OCI-LY1 (cell line): Measurements from ENCODE around the gene HUS1B.

ENCODE experiments used
- H2AFZ ChIP-seq: fragments of 200-600 bp; sonication (generic), shearing (Covaris generic); 2 replicates; pipeline ENCODE4 v1.6.0; 2014; ENCODE audit warnings: antibody characterized with exemption, mild to moderate bottlenecking, low read length
- H3F3A ChIP-seq: fragments of 200-600 bp; sonication (generic), shearing (Covaris generic); 2 replicates; pipeline ENCODE4 v1.6.0; 2014; ENCODE audit warnings: mild to moderate bottlenecking, antibody characterized with exemption, low read length, moderate library complexity; ENCODE audit not compliant: insufficient read depth
- H3K27ac ChIP-seq: fragments of 200-600 bp; sonication (generic); 2 replicates; pipeline ENCODE4 v1.5.1; 2014; ENCODE audit warnings: low read length, mixed run types, mild to moderate bottlenecking, low read depth; ENCODE audit not compliant: poor library complexity, severe bottlenecking
- H3K27me3 ChIP-seq: fragments of 200-600 bp; sonication (generic); 2 replicates; pipeline ENCODE4 v1.6.0; 2014; ENCODE audit warnings: antibody characterized with exemption, mild to moderate bottlenecking, low read length, moderate library complexity; ENCODE audit not compliant: insufficient read depth
- H3K36me3 ChIP-seq: fragments of 200-600 bp; sonication (generic); 2 replicates; pipeline ENCODE4 v1.6.1; 2014; ENCODE audit warnings: mild to moderate bottlenecking, antibody characterized with exemption, low read length, moderate library complexity, mixed read lengths; ENCODE audit not compliant: insufficient read depth
- H3K4me1 ChIP-seq: fragments of 200-600 bp; sonication (generic); 2 replicates; pipeline ENCODE4 v1.5.1; 2014; ENCODE audit warnings: mild to moderate bottlenecking, low read length, moderate library complexity; ENCODE audit not compliant: insufficient read depth, severe bottlenecking
- H3K4me2 ChIP-seq: fragments of 200-600 bp; sonication (generic), shearing (Covaris generic); 2 replicates; pipeline ENCODE4 v1.6.1; 2014; ENCODE audit warnings: low read length
- H3K4me3 ChIP-seq: fragments of 200-600 bp; sonication (generic); 2 replicates; pipeline ENCODE4 v1.5.1; 2014; ENCODE audit warnings: low read length, low read depth, mild to moderate bottlenecking, mixed read lengths; ENCODE audit not compliant: poor library complexity, severe bottlenecking
- H3K79me2 ChIP-seq: fragments of 200-600 bp; shearing (Covaris generic); 2 replicates; pipeline ENCODE4 v1.6.1; 2016; ENCODE audit warnings: mixed run types, low read length, mixed read lengths; ENCODE audit not compliant: insufficient read depth
- H3K9ac ChIP-seq: fragments of 200-600 bp; sonication (generic), shearing (Covaris generic); 2 replicates; pipeline ENCODE4 v1.6.1; 2014; ENCODE audit warnings: mild to moderate bottlenecking, low read length, mixed read lengths
- H3K9me2 ChIP-seq: fragments of 200-600 bp; sonication (generic), shearing (Covaris generic); 2 replicates; pipeline ENCODE4 v1.6.1; 2014; ENCODE audit warnings: low read depth, mild to moderate bottlenecking, low read length, mixed read lengths
- H3K9me3 ChIP-seq: fragments of 200-600 bp; shearing (Covaris generic); 2 replicates; pipeline ENCODE4 v1.6.1; 2014; ENCODE audit warnings: low read length, mixed read lengths
- H4K20me1 ChIP-seq: fragments of 200-600 bp; sonication (generic), shearing (Covaris generic); 2 replicates; pipeline ENCODE4 v1.6.0; 2016; ENCODE audit warnings: mild to moderate bottlenecking, low read length; ENCODE audit not compliant: insufficient read depth
- CTCF ChIP-seq: fragments of 200-600 bp; sonication (generic), shearing (Covaris generic); IDR thresholded peaks from 2 replicates; pipeline ENCODE4 v1.5.1; 2017; ENCODE audit warnings: mild to moderate bottlenecking, antibody characterized with exemption, low read length, moderate library complexity, mixed read lengths
- EZH2 ChIP-seq: fragments of 200-600 bp; sonication (generic), shearing (Covaris generic); IDR thresholded peaks from 2 replicates; pipeline ENCODE4 v1.8.0; 2017; ENCODE audit warnings: borderline replicate concordance, mixed run types, mild to moderate bottlenecking, antibody characterized with exemption, low read length, moderate library complexity, mixed read lengths

HUS1B gene

GRCh38 chr6:658244-658643 is 1.3 kb upstream of the HUS1B start:
- Histone ChIP-seq H3K79me2 (no peaks in the 10 kb centered on the region), H3K4me1 (peaks cover 6% of the 10 kb centered on the region), H3F3A (no peaks in the 10 kb centered on the region), H3K9ac (no peak overlapping the region), H3K4me2 (no peak overlapping the region), H4K20me1 (no peaks in the 10 kb centered on the region), H3K36me3 (no peaks in the 10 kb centered on the region), H3K9me2 (no peaks in the 10 kb centered on the region), H3K27ac (no peak overlapping the region), H3K4me3 (no peak overlapping the region), H3K9me3 (no peaks in the 10 kb centered on the region), H2AFZ (no peak overlapping the region), H3K27me3 (no peaks in the 10 kb centered on the region)
- TF ChIP-seq CTCF (no peak), EZH2 (no peak)

GRCh38 chr6:657743-658142 is 843 bp upstream of the HUS1B start:
- Histone ChIP-seq H3K36me3 (no peaks in the 10 kb centered on the region), H3K9me3 (no peaks in the 10 kb centered on the region), H3K27ac (no peak overlapping the region), H3K9me2 (no peaks in the 10 kb centered on the region), H3K4me3 (no peak overlapping the region), H3F3A (no peaks in the 10 kb centered on the region), H3K4me2 (no peak overlapping the region), H3K9ac (no peak overlapping the region), H3K4me1 (peaks cover 6% of the 10 kb centered on the region), H2AFZ (no peak overlapping the region), H4K20me1 (no peaks in the 10 kb centered on the region), H3K79me2 (no peaks in the 10 kb centered on the region), H3K27me3 (no peaks in the 10 kb centered on the region)
- TF ChIP-seq CTCF (no peak), EZH2 (no peak)

- H3K9ac ChIP-seq: no peak overlapping the region
- no peak overlapping the region for H2AFZ ChIP-seq
- H3K36me3 ChIP-seq: no peaks in the 10 kb centered on the region
- no peak for TF ChIP-seq EZH2
- no peak for TF ChIP-seq CTCF
- no peaks in the 10 kb centered on the region for H3F3A ChIP-seq
- H3K9me3 ChIP-seq: no peaks in the 10 kb centered on the region
- no peaks in the 10 kb centered on the region for H3K4me1 ChIP-seq
- H3K4me3 ChIP-seq: no peak overlapping the region
- H3K79me2 ChIP-seq: no peaks in the 10 kb centered on the region
- no peak overlapping the region for H3K4me2 ChIP-seq
- no peaks in the 10 kb centered on the region for H3K27me3 ChIP-seq
- no peaks in the 10 kb centered on the region for H3K9me2 ChIP-seq
- no peaks in the 10 kb centered on the region for H4K20me1 ChIP-seq
- H3K27ac ChIP-seq: no peak overlapping the region
Measured at GRCh38 chr6:654136-654535, 2.8 kb downstream of the HUS1B start.
